Uterus (tissue), 4 donors: ENCODE results near the gene ZBTB20. TPM values are rescaled to one million over a fixed set of nuclear protein-coding genes. Genes with fewer than 3 reads are reported as not detected.
A peak's percentile ranks its signal among the peaks of the same experiment; 100 is the strongest.

ENCODE experiments used
- DNase-seq, 2 donors: peaks; one replicate each; pipeline ENCODE4 v3.0.0-alpha.2; 2019 to 2020
- H3K27ac ChIP-seq, 2 donors: fragments of 200-600 bp; sonication (generic); 1 replicate in 1 of 2; 2 replicates in 1 of 2; pipeline ENCODE4 v1.5.1; 2016 to 2018
- H3K27me3 ChIP-seq, 2 donors: fragments of 200-600 bp; sonication (generic); one replicate each; pipeline ENCODE4 v1.5.1; 2018 to 2019; ENCODE audit warnings: control low read depth in 1 of 2
- H3K36me3 ChIP-seq, 2 donors: fragments of 200-600 bp; sonication (generic); one replicate each; pipeline ENCODE4 v1.5.1; 2019; ENCODE audit warnings: control low read depth in 1 of 2
- H3K4me1 ChIP-seq, 2 donors: fragments of 200-600 bp; sonication (generic); one replicate each; pipeline ENCODE4 v1.5.1; 2018 to 2019; ENCODE audit warnings: control low read depth in 1 of 2
- H3K4me3 ChIP-seq, 2 donors: fragments of 200-600 bp; sonication (generic); 1 replicate in 1 of 2; 2 replicates in 1 of 2; pipeline ENCODE4 v1.5.1; 2018 to 2019; ENCODE audit warnings: mild to moderate bottlenecking in 1 of 2
- H3K9me3 ChIP-seq, 2 donors: fragments of 200-600 bp; sonication (generic); one replicate each; pipeline ENCODE4 v1.5.1; 2019; ENCODE audit warnings: control low read depth in 1 of 2
- CTCF ChIP-seq, 4 experiments: fragments of 200-600 bp in 2 of 4; fragments of 450-650 bp in 2 of 4; sonication (generic) in 2 of 4; IDR thresholded peaks; one replicate each; pipeline ENCODE4 v1.5.1; 2016 to 2019; ENCODE audit warnings: antibody characterized with exemption in 4 of 4, mild to moderate bottlenecking in 2 of 4, moderate library complexity in 1 of 4
- POLR2A ChIP-seq, 2 donors: fragments of 450-650 bp; IDR thresholded peaks; one replicate each; pipeline ENCODE4 v1.6.1; 2016; ENCODE audit warnings: antibody characterized with exemption in 2 of 2, mild to moderate bottlenecking in 1 of 2, moderate library complexity in 1 of 2
- intact Hi-C: fragments of 100-400 bp; cut with DNase I; formaldehyde crosslinking; loops from one replicate; pipeline ENCODE4 v1.15.1; 2023; ENCODE audit warnings: low total_unique reads
- total RNA-seq, 4 donors: library from RNA; depleted of rRNA in 3 of 4; stranded (reverse); fragments of >200 nt in 3 of 4; gene quantifications; one replicate each; pipeline versions ENCODE4 v1.1.0 to v1.2.4, GENCODE V29; 2014 to 2023
- donor health status: DM: yes; HTN: yes; CAD: no.

Gene ZBTB20
- total RNA-seq, 4 donors from 2014 or later = 35.6 to 157 (median 85.1) TPM

GRCh38 chr3:114903213-114903612 lies 243.9 kb downstream of the ZBTB20 start:
- peak overlapping the region in 1 of 2 donors; percentile 48 for H3K27ac ChIP-seq
- DNase-seq = no peak
- no peaks in the 10 kb centered on the region for H3K27me3 ChIP-seq
- no peaks in the 10 kb centered on the region for H3K36me3 ChIP-seq
- TF ChIP-seq POLR2A (IDR thresholded peaks at IDR 0.05) (no peak), CTCF (IDR thresholded peaks at IDR 0.05) (no peak)
- H3K4me3 ChIP-seq = no peak overlapping the region
- intact Hi-C loops = no loop called here
- no peaks in the 10 kb centered on the region for H3K9me3 ChIP-seq
- H3K4me1 ChIP-seq = no peaks in the 10 kb centered on the region

- Histone ChIP-seq H3K4me1 (no peaks in the 10 kb centered on the region), H3K27ac (peak overlapping the region in 1 of 2 donors; percentile 48), H3K36me3 (no peaks in the 10 kb centered on the region), H3K27me3 (no peaks in the 10 kb centered on the region), H3K9me3 (no peaks in the 10 kb centered on the region), H3K4me3 (no peak overlapping the region)
- TF ChIP-seq CTCF (IDR thresholded peaks at IDR 0.05) (no peak), POLR2A (IDR thresholded peaks at IDR 0.05) (no peak)
- no peak for DNase-seq
- intact Hi-C loops = no loop called here
Observed at GRCh38 chr3:114902691-114903101, 244.4 kb downstream of the ZBTB20 start.

- intact Hi-C loops = no loop called here
- no peak for DNase-seq
- TF ChIP-seq CTCF (IDR thresholded peaks at IDR 0.05) (no peak), POLR2A (IDR thresholded peaks at IDR 0.05) (no peak)
- Histone ChIP-seq H3K9me3 (no peaks in the 10 kb centered on the region), H3K4me1 (no peaks in the 10 kb centered on the region), H3K27me3 (no peaks in the 10 kb centered on the region), H3K27ac (peak overlapping the region; percentile 1 to 71), H3K36me3 (no peaks in the 10 kb centered on the region), H3K4me3 (peak overlapping the region in 1 of 2 donors; percentile 20)
Observed at GRCh38 chr3:114900908-114901307, 246.2 kb downstream of the ZBTB20 start.

GRCh38 chr3:114899186-114899931 lies 247.7 kb downstream of the ZBTB20 start:
- Histone ChIP-seq H3K27me3 (no peaks in the 10 kb centered on the region), H3K36me3 (no peaks in the 10 kb centered on the region), H3K4me3 (no peak overlapping the region), H3K27ac (no peak overlapping the region), H3K4me1 (no peaks in the 10 kb centered on the region), H3K9me3 (no peaks in the 10 kb centered on the region)
- intact Hi-C loops = no loop called here
- no peak for DNase-seq
- TF ChIP-seq POLR2A (IDR thresholded peaks at IDR 0.05) (no peak), CTCF (IDR thresholded peaks at IDR 0.05) (no peak)

- Histone ChIP-seq H3K4me3 (no peak overlapping the region), H3K4me1 (no peaks in the 10 kb centered on the region), H3K27me3 (no peaks in the 10 kb centered on the region), H3K9me3 (no peaks in the 10 kb centered on the region), H3K27ac (no peak overlapping the region), H3K36me3 (no peaks in the 10 kb centered on the region)
- DNase-seq = no peak
- TF ChIP-seq POLR2A (IDR thresholded peaks at IDR 0.05) = no peak
- no peak for TF ChIP-seq CTCF (IDR thresholded peaks at IDR 0.05)
- intact Hi-C loops = no loop called here
Observed at GRCh38 chr3:114896978-114897377, 250.1 kb downstream of the ZBTB20 start.
